SK-N-SH (cell line): ENCODE results near the gene KIF9.

Experiments
- CHD2 ChIP-seq: fragments of 150-350 bp; IDR thresholded peaks from 2 replicates; pipeline ENCODE4 v1.6.1; 2018; ENCODE audit warnings: low read length; ENCODE audit not compliant: partially characterized antibody
- CTCF ChIP-seq: fragments of 200-600 bp; sonication (generic); IDR thresholded peaks from 2 replicates; pipeline ENCODE4 v1.6.1; 2017; ENCODE audit warnings: antibody characterized with exemption, mild to moderate bottlenecking, moderate library complexity
- EP300 ChIP-seq, 2 experiments: IDR thresholded peaks; 2 replicates each; pipeline versions ENCODE4 v1.4.0 to v1.6.1; 2012; ENCODE audit warnings: borderline replicate concordance in 1 of 2, low read depth in 1 of 2, low read length in 1 of 2
- FOSL2 ChIP-seq: IDR thresholded peaks from 2 replicates; pipeline ENCODE4 v1.4.0; 2012; ENCODE audit warnings: low read depth, mild to moderate bottlenecking, moderate library complexity, borderline replicate concordance
- FOXM1 ChIP-seq: IDR thresholded peaks from 2 replicates; pipeline ENCODE4 v1.4.0; 2012; ENCODE audit warnings: low read depth, mild to moderate bottlenecking
- GABPA ChIP-seq: IDR thresholded peaks from 2 replicates; pipeline ENCODE4 v1.4.0; 2012; ENCODE audit warnings: low read depth, mild to moderate bottlenecking
- MAX ChIP-seq: IDR thresholded peaks from 2 replicates; pipeline ENCODE4 v1.4.0; 2012; ENCODE audit warnings: low read depth
- POLR2AphosphoS5 ChIP-seq: IDR thresholded peaks from 2 replicates; pipeline ENCODE4 v1.6.1; 2012; ENCODE audit warnings: low read depth, low read length
- RCOR1 ChIP-seq: fragments of 150-350 bp; IDR thresholded peaks from 2 replicates; pipeline ENCODE4 v1.6.1; 2017; ENCODE audit warnings: antibody characterized with exemption, low read length
- REST ChIP-seq: IDR thresholded peaks from 2 replicates; pipeline ENCODE4 v1.6.1; 2012; ENCODE audit warnings: mild to moderate bottlenecking, low read depth, low read length, moderate library complexity
- RFX5 ChIP-seq: IDR thresholded peaks from 2 replicates; pipeline ENCODE4 v1.6.1; 2012; ENCODE audit warnings: mild to moderate bottlenecking, improper control_type of control experiment, low read length
- TF ChIP-seq, protein P1 (sequence below): IDR thresholded peaks from 2 replicates; pipeline ENCODE4 v1.4.0; 2012; ENCODE audit warnings: low read depth, borderline replicate concordance
- TF ChIP-seq, protein P2 (sequence below): IDR thresholded peaks from 2 replicates; pipeline ENCODE4; 2012

GRCh38 chr3:47210863-47211405 is 71.7 kb downstream of the KIF9 start:
- TF ChIP-seq RCOR1 (no peak), POLR2AphosphoS5 (no peak), CTCF (no peak), FOXM1 (no peak), GABPA (no peak), CHD2 (no peak), REST (no peak), EP300 (IDR thresholded peaks at IDR 0.05; ENCODE audit: borderline replicate concordance in 1 of 2, low read depth in 1 of 2, low read length in 1 of 2) (no peak), FOSL2 (no peak), MAX (no peak), RFX5 (no peak)
- TF ChIP-seq, protein P1, sequence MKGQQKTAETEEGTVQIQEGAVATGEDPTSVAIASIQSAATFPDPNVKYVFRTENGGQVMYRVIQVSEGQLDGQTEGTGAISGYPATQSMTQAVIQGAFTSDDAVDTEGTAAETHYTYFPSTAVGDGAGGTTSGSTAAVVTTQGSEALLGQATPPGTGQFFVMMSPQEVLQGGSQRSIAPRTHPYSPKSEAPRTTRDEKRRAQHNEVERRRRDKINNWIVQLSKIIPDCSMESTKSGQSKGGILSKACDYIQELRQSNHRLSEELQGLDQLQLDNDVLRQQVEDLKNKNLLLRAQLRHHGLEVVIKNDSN = no peak
- TF ChIP-seq, protein P2, sequence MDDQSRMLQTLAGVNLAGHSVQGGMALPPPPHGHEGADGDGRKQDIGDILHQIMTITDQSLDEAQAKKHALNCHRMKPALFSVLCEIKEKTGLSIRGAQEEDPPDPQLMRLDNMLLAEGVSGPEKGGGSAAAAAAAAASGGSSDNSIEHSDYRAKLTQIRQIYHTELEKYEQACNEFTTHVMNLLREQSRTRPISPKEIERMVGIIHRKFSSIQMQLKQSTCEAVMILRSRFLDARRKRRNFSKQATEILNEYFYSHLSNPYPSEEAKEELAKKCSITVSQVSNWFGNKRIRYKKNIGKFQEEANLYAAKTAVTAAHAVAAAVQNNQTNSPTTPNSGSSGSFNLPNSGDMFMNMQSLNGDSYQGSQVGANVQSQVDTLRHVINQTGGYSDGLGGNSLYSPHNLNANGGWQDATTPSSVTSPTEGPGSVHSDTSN = no peak
